NCI-H2196 (cell line): ENCODE data around the gene UMPS.

Experiments
- DNase-seq: peaks from one replicate; lab custom pipeline; 2025; ENCODE audit not compliant: unreplicated experiment; lab: John Stamatoyannopoulos, UW

Gene UMPS

DNA sequence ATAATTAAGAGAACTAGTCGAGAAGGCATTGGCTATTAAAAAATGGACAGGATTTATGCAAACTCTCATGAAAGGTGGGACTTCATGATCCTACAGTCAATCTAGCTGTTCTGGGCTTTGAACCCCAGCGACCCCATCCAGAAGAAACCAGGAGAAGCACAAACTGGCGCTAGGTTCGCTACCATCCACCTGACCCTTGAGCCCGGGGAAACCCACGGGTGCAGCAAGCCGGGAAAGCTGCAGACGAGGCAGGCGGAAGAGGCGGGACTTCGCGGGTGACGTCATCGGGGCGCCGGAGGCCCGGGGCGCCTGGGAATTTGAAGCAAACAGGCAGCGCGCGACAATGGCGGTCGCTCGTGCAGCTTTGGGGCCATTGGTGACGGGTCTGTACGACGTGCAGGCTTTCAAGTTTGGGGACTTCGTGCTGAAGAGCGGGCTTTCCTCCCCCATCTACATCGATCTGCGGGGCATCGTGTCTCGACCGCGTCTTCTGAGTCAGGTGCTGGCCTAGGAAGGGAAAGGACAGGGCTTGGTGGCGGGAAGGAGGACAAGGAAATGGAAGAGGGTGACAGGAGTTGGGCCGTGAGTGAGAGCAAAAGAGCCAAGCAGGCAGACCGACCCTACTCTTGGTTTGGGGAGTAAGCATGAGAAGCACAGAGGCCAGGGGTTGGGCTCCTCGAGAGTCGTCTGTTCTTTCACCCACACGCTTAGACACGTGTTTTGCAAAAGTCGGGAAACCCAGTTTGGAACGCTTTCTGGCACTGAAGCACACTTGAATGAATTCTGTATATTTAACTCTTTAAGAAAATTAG lies at the start of gene UMPS:
Gene UMPS (plus strand): TSS at position 324 of the 812 bp plus-strand sequence. CDS start 20 bp downstream, at position 344.
- DNase-seq: peak; percentile 96

DNA sequence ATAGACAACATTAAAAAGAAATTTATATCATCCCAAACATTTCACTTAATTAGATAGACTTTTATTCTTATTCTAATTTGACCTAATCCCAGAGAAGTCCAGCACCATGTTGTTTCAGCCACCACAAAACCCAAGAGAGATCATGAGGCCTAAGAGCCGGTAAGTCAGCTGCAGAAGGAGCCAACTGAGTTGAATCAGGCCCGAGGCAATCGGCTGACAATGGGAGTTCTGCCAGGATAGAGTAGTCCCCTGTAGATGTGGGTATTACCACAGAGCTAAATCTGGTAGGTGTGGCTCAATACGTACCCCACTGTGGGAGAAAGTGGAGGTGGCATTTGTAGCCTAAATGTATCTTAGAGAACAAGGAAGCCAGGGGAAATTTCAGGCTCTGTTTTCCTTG lies 49.7 kb upstream of the UMPS start:
- DNase-seq: no peak

DNA sequence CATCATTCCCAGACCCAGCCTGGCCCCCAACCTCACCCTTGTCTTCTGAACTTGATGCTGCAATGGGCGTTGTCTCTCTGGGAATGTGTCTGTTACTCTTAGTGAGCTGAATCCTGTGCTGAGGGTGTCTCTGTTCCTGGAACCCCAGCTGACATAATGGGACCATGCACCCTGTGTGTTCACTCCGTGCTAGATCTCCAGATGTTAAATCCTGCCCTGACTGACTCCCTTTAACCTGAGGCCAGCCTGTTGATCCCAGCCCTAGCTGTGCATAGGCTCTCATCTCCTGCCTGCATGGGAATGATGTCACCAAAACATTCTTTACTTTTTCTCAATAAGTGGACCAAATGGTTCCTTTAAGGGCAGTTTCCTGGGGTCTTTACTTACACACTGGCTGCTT lies 48.0 kb upstream of the UMPS start:
- no peak for DNase-seq

DNA sequence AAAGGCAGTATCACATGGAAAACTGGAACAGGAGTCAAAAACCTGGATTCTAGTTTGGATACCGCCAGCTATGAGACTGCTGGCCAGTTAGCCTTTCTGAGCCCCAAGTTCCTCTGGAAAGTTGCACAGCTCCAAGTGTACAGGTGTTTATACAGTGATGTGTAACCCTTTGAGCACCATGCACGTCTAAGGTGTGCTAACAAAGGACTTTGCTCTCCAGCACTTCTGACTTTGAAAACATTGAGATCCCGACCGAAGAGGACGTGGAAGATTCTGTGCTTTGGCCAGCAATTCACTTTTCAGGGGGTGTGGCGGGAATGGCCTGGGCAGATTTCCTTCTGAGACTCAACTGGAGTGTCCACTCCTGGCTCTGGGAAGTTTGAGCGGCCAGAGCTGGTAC lies 45.8 kb upstream of the UMPS start:
- DNase-seq: no peak

DNA sequence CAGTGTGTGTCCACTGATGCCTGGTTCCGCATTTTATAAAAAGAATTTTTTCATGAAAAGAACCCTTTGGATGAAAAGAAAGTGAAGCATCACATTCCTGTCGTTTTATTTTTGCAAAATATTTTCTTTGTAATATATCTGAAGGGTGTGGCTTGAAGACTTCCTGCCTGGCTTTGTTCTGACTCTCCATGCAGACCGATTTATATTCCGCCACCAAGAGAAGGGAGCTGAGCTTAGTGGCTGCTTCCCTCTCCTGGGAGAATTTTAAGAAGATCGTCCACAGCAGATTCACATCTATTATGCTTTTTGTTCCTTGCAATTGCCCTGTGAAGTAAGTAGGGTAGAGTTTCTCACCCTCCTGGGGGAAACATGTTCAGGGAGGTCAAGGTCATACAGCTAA lies 45.2 kb upstream of the UMPS start:
- no peak for DNase-seq

DNA sequence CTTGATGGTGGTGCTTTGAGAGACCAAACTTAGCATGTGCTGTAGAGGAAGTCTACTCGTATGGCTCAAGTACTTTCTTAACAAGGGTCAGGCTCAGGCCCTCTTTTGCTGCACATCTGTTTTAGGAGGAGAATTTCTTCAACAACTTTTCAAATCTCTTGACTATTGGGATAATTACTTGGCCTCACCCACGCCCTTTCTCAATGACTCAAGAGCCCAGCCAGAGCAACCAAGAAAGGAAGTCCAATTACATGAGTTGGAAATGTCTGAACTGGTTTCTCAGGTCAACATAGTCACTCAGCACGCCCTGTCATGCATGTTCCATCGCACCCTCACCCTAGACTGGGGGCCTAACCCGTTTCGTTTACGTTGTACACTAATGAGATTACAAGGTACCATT lies 44.8 kb upstream of the UMPS start:
- DNase-seq: no peak

DNA sequence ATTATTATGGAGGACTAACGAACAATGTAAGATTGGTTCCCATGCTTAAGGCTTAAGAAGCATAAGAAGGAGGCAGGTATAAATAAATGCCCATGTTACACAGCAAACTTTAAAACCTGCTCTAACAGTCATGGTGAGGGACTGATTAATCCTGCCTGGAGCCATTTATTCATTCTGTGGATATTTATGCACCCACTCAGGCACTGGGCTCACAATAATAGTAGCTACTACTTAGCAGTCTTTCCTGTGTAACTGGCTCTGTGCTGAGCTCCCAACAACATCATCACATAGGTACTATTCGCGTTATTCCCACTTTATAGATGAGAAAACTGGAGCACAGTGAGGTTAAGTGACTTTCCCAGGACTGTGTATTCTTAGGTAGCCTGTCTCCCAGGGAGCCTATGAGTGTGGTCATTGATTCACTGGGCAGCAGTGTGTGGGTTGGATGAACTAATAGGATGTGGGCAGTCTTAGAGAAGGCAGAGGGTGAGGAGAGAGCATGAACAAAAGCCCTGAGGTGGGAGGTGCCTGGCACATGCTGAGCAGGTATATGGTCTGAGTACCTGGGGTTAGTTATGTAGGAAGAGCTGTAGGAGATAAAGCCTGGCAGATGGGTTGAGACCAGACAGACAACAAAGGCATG lies 44.1 kb upstream of the UMPS start:
- DNase-seq: no peak

DNA sequence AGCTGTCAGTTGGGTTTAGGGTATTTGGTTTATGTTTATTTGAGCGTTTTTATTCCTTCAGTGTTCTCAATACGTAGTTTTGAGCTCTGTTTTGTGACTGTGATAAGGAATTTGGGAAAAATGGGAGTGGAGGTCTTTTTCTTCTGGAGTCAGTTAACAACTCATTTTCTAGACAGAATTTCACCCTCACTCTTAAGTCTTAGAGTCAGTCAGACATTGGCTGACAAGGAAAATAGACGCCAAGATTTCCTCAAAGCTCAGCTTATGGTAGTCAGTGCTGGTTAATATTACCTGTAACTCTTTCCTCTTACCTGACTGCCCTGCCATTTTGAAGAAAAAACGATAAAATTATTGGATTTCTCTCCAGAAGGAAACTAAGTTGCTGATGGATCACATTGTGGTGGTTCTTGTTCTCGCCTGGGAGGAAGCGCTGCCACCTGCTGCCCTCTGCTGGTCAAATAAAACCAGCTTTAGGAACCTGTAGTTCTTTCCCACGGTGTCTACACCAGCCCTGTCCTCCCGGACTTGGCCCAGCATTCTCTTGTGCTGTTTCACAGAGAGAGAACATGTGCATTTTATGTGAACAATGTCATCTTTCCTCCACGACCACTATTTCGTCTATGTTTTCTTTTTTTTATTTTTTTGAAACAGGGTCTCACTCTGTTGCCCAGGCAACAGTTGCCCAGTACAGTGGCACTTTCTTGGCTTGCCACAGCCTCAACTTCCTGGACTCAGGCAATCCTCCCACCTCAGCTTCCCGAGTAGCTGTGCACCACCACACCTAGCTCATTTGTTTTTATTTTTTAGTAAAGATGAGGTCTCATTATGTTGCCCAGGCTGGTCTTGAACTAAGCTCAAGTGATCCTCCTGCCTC lies 41.4 kb upstream of the UMPS start:
- peak; percentile 88 for DNase-seq

DNA sequence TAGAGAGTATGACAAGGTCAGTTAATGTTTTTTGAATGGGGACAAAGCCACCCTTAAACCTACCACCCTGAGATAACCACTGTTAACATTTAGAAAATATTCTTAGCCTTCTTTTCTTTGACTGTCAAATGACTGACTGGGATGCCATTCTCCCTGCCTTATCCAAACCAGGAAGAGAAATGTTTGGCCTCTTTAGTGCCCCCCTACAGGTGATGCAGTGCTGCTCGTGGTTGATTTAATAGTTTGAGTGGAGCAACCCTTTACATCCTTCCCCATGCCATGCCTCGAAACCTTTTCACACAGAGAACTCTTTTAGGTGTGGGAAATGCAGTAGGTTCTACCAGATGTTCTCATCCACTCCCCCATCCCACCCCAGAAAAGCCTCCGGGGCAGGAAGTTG lies 38.7 kb upstream of the UMPS start:
- no peak for DNase-seq

DNA sequence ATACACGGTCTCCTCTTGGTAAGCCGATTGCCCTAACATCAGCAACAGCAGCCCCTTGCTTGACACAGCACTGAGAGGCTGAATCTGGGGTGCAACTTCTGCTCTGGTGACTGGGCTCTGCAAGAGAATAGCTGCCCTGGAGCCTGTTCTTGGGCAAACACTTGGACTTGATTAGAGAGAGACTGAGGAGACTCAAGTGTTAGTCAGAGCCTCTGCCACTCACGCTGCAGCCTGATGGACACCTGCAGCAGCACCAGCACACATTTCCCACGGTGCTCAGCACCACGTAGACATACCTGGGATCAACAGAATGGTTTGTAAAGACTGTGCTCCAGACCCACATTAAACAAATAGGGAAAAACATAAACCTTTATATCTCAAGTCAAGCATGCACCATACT lies 35.8 kb upstream of the UMPS start:
- DNase-seq: no peak

DNA sequence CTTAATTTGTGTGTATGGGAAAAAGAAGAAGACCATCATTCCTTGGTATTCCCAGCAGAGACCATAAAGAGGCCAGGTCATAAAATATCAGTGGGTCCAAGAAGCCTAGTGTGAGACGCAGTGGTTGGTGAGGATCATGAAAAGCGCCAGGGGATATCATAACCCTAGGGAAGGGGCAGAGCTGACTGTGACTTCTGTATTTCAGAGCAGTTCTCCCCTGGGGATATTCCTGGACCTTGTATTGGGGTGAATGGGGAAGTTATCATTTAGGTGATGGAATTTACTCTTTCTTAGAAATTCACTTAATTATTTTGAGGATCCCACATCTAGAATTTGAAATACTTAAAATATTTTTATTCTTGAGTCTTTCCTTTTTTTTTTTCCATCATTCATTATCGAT lies 34.9 kb upstream of the UMPS start:
- no peak for DNase-seq

DNA sequence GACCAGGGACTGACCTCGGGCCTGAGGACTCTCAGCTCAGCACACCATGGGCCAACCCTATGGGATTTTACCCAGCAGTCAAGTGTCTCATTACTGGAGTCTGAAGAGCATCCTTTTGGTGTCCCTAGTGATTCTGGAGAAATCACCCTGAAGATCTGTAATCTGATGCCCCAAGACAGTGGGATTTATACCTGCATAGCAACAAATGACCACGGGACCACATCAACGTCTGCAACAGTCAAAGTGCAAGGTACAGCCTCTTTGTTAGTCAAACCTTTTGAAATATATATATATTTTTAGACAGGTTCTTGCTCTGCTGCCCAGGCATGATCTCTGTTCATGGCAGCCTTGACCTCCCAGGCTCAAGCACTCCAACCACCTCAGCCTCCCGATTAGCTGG lies 34.2 kb upstream of the UMPS start:
- DNase-seq: no peak

DNA sequence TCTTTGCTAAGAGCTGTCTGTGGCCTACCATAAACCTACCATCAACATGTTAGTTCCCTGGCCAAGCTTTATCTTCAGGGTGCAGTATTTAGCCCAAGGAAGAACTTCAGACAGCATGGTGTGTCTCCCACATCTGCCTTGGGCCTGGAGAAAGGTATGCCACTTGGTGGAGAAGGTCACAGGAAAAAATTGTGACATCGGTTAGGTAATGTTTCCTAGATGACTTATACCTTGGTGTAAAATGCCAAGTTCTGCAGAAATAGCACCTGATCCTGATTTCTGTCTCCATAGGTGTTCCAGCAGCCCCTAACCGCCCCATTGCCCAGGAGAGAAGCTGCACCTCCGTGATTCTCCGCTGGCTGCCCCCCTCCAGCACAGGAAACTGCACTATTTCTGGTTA lies 33.0 kb upstream of the UMPS start:
- no peak for DNase-seq

DNA sequence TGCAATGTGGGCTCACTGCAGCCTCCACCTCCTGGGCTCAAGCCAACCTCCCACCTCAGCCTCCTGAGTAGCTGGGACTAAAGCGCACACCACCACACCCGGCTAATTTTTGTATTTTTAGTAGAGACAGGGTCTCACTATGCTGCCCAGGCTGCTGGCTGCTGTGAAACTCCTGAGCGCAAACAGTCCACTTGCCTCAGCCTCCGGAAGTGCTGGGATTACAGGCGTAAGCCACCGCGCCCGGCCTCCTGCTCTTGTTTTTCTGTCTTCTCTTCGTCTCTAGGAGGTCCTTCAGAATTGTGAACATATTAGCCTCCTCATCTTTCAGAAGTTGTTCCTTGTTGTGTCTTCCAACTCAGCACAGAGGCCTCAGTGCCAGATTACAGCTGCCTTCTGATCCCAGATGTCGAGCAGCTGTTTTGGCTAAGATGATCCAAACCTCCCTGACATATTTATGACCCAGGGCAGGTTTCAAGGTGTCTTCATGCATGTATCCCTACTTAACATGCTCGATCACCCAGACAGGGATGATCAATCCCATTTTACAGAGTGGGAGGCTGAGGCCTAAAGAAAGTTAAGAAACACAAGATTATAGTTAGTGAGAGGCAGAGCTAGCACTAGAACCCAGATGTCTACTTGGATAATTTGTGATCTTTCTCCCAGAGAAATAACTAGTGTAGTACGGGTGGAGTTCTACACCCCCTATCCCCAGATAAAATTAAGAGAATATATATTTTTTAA lies 32.1 kb upstream of the UMPS start:
- DNase-seq: no peak

DNA sequence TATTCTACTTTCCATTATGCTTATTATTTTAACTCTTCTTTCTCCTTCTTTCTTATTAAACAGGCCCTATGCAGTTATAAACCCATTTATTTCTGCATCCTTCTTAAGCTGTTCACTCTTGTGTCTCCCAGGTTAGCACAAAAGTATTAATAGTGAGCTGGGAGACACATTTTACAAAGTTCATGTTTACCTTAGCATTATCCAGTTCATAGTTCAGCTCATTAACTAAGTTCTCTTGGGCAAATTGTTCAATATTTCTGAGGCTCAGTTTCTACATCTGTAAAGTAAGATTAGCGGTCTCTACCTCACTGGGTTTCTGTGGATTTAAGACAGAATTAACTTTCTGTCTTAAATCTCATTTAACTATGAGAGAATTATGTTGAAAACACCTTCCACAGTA lies 31.2 kb upstream of the UMPS start:
- DNase-seq: no peak

DNA sequence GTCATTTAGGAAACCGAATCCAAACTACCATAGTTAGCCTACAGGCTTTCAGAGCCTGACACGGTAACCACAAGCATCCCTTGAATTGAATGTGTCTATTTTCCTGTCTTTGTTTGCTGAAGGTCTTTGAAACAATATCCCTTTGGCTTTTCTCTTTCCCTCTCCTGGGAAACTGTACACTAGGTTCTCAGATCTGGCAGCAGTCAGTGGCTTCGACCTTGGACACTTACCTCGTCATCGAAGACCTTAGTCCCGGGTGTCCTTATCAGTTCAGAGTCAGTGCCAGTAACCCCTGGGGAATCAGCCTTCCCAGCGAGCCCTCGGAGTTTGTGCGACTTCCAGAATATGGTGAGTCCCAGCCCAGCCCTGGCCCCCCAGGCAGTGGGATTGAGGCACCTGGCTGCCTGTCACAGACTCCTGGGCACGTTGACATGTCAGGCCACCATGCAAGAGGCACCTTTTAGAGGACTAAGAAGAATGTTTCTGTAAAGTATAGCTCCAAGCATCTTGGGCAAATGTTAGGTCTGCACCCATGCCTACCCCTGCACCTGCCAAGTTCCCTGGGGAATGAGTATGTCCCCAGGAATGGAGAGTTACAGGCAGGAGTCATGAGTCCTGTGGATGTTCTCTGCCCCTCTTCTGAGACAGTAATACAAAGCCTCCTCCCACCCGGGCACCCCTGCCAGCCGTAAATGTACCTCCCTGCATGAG lies 30.4 kb upstream of the UMPS start:
- DNase-seq: peak; percentile 22

DNA sequence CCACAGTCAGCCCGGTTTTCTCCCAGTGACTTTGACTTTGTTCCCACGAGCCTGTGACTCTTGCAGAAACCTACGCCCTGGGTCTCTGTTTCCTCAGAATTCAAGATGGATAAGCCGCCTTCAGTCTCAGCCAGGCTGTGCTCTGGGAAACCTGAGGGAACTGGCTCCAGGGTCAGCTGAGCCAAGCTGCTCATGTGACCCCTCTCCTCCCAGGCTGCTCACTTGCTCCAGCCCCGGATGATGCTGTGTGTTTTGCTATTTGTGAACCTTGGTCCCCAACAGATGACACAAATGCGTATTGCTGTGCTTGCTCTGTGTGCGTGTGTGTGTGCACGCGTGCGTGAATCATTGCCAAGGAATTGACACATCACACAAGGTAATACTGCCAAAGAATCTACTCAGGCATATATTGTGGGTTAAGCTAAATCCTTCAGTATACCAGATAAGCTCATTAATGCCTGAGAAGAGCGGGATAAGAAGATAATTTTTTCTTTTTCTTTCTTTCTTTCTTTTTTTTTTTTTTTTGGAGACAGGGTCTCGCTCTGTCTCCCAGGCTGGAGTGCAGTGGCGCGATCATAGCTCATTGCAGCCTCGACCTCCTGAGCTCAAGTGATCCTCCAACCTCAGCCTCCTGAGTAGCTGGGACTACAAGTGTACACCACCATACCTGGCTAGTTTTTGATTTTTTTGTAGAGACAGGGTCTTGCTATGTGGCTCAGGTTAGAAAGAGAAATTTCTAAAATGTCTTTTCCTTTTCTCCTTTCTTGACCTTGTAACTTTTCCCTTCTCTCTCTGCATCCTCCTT lies 29.2 kb upstream of the UMPS start:
- no peak for DNase-seq

DNA sequence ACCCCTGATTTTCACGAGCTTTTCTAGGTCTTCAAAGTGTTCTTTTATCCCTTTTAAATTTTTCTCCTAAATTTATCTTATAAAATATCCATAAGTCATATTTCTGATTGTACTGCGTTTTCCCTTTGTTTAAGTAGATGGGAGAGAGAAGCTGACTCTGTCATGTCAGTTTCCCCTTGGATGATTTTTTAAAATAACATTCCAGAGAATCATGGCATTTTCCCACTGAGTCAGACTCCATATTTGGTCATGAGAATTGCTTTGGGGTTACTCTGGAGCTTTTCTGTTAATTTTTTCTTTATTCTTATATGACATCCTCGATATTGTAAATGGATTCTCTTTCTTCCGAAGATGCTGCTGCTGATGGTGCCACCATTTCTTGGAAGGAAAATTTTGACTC lies 28.6 kb upstream of the UMPS start:
- DNase-seq: no peak

DNA sequence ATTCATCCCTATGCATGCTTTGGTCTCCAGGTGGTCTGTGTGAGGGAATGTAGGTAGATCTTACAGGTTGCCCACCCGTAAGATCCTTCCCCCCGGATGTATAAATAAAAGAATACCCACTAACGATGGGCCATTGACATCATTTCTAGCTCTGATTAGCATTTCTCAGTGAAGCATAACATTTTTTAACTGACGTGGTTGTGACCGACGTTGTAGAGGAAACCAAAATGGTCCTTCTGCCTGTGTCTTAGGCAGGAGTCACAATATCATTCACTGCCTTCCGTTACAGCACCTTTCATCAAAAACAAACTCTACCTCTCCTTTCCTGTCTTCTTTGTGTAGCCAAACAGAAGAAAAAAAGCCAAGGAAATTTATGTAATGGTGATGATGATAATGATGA lies 27.3 kb upstream of the UMPS start:
- DNase-seq: no peak

DNA sequence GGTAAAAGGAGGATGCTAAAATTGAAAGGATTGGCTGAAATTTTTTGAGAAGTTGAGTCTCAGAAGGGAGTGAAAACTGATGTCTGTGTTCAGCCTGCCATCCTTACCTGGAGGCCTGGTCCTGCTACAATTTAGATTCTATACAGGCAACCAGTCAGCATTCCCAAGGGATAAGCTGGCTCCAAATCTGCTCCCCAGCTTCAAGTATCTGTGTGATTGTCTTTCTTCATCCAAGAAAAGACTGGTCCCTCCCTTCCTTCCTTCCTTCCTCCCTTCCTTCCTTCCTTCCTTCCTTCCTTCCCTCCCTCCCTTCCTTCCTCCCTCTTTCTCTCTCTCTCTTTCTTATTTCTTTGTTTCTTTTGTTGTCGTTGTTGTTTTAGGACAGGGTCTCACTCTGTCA lies 24.7 kb upstream of the UMPS start:
- DNase-seq: no peak
